GM19099 (cell line): ENCODE measurements around the gene USP32.

Experiments used
- POLR2A ChIP-seq: IDR thresholded peaks from 3 replicates; pipeline ENCODE4 v1.6.1; 2011; ENCODE audit warnings: low read depth; ENCODE audit not compliant: insufficient read length; ENCODE audit errors: extremely low read depth

Gene USP32

GRCh38 chr17:60300011-60300410 lies 91.9 kb downstream of the USP32 start:
- TF ChIP-seq POLR2A = no peak

- TF ChIP-seq POLR2A = no peak
Measured at GRCh38 chr17:60297760-60298401, 94.1 kb downstream of the USP32 start.

GRCh38 chr17:60296177-60296576 lies 95.8 kb downstream of the USP32 start:
- no peak for TF ChIP-seq POLR2A

DNA sequence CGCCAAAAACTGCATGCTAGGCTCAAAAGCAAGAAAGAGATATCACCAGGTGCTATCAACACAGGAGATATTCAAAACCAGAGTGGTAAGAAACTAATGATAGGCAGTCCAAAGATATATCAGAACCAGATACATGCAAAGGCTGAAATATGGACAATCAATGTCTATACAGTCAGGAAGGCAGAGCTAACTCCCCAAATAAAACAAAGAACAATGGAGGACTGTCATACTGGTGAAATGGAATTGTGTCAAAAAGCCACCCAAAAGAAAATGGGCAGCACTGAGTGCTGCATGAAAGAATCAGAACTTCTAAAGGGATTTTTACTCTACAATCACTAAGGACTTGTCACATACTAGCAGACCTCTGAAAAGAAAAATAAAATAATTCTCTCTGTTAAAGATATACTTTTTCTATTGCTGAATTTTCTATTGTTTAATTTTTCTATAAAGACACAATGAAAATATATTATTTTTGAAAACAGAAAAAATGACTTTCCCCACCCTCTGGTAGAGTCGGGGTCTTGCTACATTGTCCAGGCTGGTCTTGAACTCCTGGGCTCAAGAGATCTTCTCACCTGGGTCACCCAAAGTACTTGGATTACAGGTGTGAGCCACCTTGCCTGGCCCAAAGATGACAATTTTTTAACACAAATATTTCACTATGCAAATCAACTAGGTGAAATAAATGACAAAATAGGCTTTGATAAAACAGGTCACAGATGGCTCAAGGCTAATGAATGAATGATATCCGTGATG lies 98.2 kb downstream of the USP32 start:
- no peak for TF ChIP-seq POLR2A

GRCh38 chr17:60292697-60293096 lies 99.2 kb downstream of the USP32 start:
- no peak for TF ChIP-seq POLR2A

DNA sequence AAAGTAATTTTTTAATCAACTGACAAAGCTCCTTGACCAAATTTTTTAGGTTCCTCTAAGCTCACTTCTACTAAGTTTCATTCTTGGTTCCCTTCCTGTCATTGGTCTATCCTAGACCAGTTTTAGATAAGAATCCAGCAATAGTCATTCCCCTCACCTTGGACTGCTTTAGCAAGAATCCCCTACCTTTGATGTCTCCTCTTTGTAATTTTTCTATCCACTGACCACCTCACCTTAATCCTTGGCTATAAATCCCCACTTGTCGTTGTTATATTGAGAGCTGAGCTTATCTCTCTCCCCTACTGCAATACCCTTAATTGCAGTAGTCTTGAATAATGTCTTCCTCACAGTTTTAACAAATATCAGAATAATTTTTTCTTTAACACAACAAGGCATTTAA lies 107.2 kb downstream of the USP32 start:
- no peak for TF ChIP-seq POLR2A

- TF ChIP-seq POLR2A = no peak
Measured at GRCh38 chr17:60283816-60284215, 108.1 kb downstream of the USP32 start.

GRCh38 chr17:60280673-60281072 lies 111.3 kb downstream of the USP32 start:
- no peak for TF ChIP-seq POLR2A

DNA sequence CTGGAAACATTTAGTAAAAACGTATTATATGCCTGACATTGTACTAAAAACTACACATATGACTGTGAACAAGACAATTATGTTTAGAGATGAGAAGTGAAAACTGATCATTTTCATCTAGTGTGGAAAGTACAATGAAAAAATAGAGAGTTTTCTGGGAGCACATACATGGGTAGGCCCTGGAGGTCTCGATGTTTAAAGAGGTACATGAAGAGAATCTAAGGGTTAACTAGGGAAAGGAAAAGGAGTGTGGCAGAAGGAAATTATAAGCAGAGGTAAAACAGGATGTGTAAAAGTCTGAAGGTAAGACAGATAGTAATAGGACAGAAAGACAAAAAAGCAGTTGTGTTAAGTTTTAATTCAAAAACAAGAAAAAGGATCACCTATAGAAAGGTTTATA lies 113.7 kb downstream of the USP32 start:
- no peak for TF ChIP-seq POLR2A

GRCh38 chr17:60277258-60277657 lies 114.7 kb downstream of the USP32 start:
- TF ChIP-seq POLR2A = no peak

GRCh38 chr17:60269417-60269816 lies 122.5 kb downstream of the USP32 start:
- TF ChIP-seq POLR2A = no peak

GRCh38 chr17:60260540-60260939 lies 131.4 kb downstream of the USP32 start:
- TF ChIP-seq POLR2A = no peak

GRCh38 chr17:60258313-60258712 lies 133.6 kb downstream of the USP32 start:
- no peak for TF ChIP-seq POLR2A

DNA sequence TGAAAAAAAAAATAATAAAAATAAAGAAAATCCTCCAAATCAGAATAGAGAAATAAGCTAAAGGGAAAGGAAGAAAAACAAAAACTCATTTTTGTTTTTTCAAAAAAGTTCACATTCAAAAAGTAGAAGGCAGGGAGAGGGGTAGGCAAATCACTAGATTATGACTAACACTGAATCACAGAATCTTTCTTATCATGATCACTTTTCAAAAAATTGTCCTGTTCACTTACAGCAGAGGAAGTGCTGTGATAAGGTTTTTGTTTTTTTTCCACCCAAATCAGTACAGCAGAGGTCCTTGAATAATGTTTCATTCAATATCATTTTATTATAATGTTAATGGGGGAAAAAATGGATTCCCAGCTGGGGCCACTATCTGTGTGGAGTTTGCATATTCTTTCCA lies 135.8 kb downstream of the USP32 start:
- TF ChIP-seq POLR2A = no peak

DNA sequence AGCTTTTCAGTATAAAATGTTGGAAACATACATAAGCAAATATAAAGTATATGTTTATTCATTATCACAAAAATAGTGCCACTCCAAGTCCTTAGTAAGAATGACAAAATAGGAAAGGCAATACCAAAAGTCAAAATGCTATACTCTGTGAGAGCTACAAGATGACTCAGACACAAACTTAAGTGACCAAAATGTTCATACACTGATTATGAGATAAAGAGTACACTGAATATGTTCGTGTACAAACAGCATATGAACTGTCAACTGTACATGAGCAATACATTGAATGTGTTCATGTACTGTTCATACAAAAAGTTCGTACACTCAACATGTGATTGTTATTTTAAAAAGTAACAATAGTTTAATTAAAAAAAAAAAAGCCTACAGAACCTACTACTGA lies 138.9 kb downstream of the USP32 start:
- no peak for TF ChIP-seq POLR2A

DNA sequence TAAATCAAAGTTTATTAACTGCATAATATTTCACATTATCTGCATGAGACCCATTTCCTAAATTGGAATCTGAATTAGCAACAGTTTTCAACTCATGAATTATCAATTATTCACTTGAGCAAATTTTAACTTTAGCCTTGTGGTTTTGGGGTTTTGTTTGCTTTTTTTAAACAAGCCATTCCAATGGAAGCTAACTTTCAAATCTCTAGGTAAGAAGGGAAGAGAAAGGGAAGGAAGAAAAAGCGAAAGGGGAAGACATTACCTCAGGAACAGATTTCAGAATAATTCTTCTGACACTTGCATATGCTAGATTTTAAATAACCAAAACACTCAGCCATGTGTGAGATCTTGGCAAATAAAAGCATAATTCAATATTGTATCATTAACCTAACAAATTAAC lies 139.5 kb downstream of the USP32 start:
- no peak for TF ChIP-seq POLR2A
